GM12878 (cell line): Measurements from ENCODE around the gene POLR3E.

Source experiments
- FOXM1 ChIP-seq: IDR thresholded peaks from 2 replicates; pipeline ENCODE4 v1.6.1; 2012; ENCODE audit warnings: low read depth, mild to moderate bottlenecking, inconsistent platforms, low read length, moderate library complexity
- IRF4 ChIP-seq: IDR thresholded peaks from 2 replicates; pipeline ENCODE4 v1.6.1; 2011; ENCODE audit warnings: low read depth, low read length
- JUND ChIP-seq: IDR thresholded peaks from 2 replicates; pipeline ENCODE4 v1.6.1; 2012; ENCODE audit warnings: low read depth, mild to moderate bottlenecking, low read length, improper control_type of control experiment, moderate library complexity
- MEF2A ChIP-seq: IDR thresholded peaks from 2 replicates; pipeline ENCODE4 v1.6.1; 2011; ENCODE audit warnings: low read depth, mild to moderate bottlenecking, low read length, moderate library complexity; ENCODE audit not compliant: insufficient read depth
- NBN ChIP-seq: fragments of 450-650 bp; IDR thresholded peaks from 2 replicates; pipeline ENCODE4 v1.6.1; 2016
- POLR2A ChIP-seq: IDR thresholded peaks from 2 replicates; pipeline ENCODE4 v1.6.1; 2011; ENCODE audit warnings: low read depth, mild to moderate bottlenecking, low read length
- POLR2AphosphoS5 ChIP-seq: IDR thresholded peaks from 2 replicates; pipeline ENCODE4 v1.6.1; 2011; ENCODE audit warnings: mild to moderate bottlenecking, low read length, inconsistent platforms
- RBBP5 ChIP-seq: fragments of 200-600 bp; sonication (generic); conservative IDR thresholded peaks from 2 replicates; pipeline ENCODE4 v1.6.1; 2016
- RELA ChIP-seq: fragments of 450-650 bp; IDR thresholded peaks from 2 replicates; pipeline ENCODE4 v1.8.0; 2014; ENCODE audit warnings: borderline replicate concordance; ENCODE audit not compliant: partially characterized antibody
- SPI1 ChIP-seq: IDR thresholded peaks from 2 replicates; pipeline ENCODE4 v1.6.1; 2011; ENCODE audit warnings: low read depth, mild to moderate bottlenecking, low read length, moderate library complexity, borderline replicate concordance; ENCODE audit not compliant: insufficient read depth
- TBL1XR1 ChIP-seq: IDR thresholded peaks from 2 replicates; pipeline ENCODE4 v1.6.1; 2012; ENCODE audit warnings: low read depth, low read length, improper control_type of control experiment
- TF ChIP-seq, protein P1 (sequence below), 3 experiments: IDR thresholded peaks in 2 of 3; conservative IDR thresholded peaks in 1 of 3; 2 replicates each; pipeline ENCODE4 v1.5.1; 2011; ENCODE audit warnings: low read depth in 3 of 3, low read length in 3 of 3, mild to moderate bottlenecking in 3 of 3, control low read depth in 2 of 3, moderate library complexity in 2 of 3, inconsistent platforms in 1 of 3, mixed read lengths in 1 of 3; ENCODE audit not compliant: control insufficient read depth in 2 of 3, insufficient read depth in 1 of 3; ENCODE audit errors: extremely low read depth in 1 of 3

DNA sequence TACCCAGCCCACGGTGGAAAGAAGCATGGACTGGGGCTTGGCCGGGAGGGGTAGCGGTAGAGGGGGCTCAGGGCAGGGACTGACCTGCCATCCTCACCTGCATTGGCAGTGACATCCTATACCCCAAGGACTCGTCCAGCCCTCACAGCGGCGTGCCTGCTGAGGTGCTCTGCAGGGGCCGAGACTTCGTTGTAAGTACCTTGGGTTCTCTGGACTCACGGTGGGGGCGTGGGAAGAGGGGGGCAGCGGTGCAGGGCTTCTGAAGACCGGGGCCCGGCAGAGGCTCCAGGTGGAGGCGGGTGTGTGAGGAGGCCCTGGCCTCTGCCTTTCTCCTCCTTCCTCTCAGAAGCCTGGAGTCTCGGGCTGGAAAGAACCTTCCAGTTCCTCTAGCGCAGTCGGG lies 25.5 kb downstream of the POLR3E start:
- TF ChIP-seq TBL1XR1 (no peak), POLR2AphosphoS5 (no peak), JUND (no peak), MEF2A (no peak), POLR2A (0 out of 2 replicates have a peak, but pooled peaks have one; percentile 28), RELA (no peak), RBBP5 (no peak), IRF4 (no peak), SPI1 (no peak), NBN (no peak), FOXM1 (no peak)
- TF ChIP-seq, protein P1, sequence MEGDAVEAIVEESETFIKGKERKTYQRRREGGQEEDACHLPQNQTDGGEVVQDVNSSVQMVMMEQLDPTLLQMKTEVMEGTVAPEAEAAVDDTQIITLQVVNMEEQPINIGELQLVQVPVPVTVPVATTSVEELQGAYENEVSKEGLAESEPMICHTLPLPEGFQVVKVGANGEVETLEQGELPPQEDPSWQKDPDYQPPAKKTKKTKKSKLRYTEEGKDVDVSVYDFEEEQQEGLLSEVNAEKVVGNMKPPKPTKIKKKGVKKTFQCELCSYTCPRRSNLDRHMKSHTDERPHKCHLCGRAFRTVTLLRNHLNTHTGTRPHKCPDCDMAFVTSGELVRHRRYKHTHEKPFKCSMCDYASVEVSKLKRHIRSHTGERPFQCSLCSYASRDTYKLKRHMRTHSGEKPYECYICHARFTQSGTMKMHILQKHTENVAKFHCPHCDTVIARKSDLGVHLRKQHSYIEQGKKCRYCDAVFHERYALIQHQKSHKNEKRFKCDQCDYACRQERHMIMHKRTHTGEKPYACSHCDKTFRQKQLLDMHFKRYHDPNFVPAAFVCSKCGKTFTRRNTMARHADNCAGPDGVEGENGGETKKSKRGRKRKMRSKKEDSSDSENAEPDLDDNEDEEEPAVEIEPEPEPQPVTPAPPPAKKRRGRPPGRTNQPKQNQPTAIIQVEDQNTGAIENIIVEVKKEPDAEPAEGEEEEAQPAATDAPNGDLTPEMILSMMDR (IDR thresholded peaks at IDR 0.05 in 2 of 3, conservative IDR thresholded peaks at IDR 0.05 in 1 of 3; ENCODE audit: control insufficient read depth in 2 of 3, extremely low read depth in 1 of 3, insufficient read depth in 1 of 3, low read depth in 3 of 3, low read length in 3 of 3) = no peak
